Thymus (tissue), 11 donors: Measurements from ENCODE around the gene HIC1. TPM values are rescaled to one million over a fixed set of nuclear protein-coding genes. Genes with fewer than 3 reads are reported as not detected.

ENCODE experiments used
- DNase-seq, 9 donors: peaks; one replicate each; pipeline ENCODE4 v3.0.0-alpha.2; 2013; ENCODE audit warnings: low spot score in 9 of 9, low read depth in 6 of 9, missing footprints in 1 of 9
- H3K27ac ChIP-seq, 2 donors: one replicate each; pipeline ENCODE4 v1.5.1; 2013; ENCODE audit warnings: control low read depth in 1 of 2, low read depth in 1 of 2, low read length in 1 of 2, mild to moderate bottlenecking in 1 of 2, moderate library complexity in 1 of 2
- H3K27me3 ChIP-seq, 2 donors: one replicate each; pipeline ENCODE4 v1.5.1; 2013; ENCODE audit warnings: low read length in 1 of 2; ENCODE audit not compliant: control insufficient read depth in 2 of 2, insufficient read depth in 1 of 2
- H3K36me3 ChIP-seq, 2 donors: one replicate each; pipeline ENCODE4 v1.5.1; 2013; ENCODE audit warnings: low read length in 1 of 2, mild to moderate bottlenecking in 1 of 2, moderate library complexity in 1 of 2; ENCODE audit not compliant: control insufficient read depth in 2 of 2, insufficient read depth in 2 of 2
- H3K4me1 ChIP-seq, 2 donors: one replicate each; pipeline ENCODE4 v1.5.1; 2013; ENCODE audit warnings: low read length in 2 of 2; ENCODE audit not compliant: control insufficient read depth in 2 of 2, insufficient read depth in 2 of 2
- H3K4me3 ChIP-seq, 2 donors: one replicate each; pipeline ENCODE4 v1.5.1; 2013; ENCODE audit warnings: low read length in 2 of 2, control low read depth in 1 of 2, mild to moderate bottlenecking in 1 of 2
- H3K9me3 ChIP-seq, 2 donors: one replicate each; pipeline ENCODE4 v1.5.1; 2013; ENCODE audit warnings: low read length in 1 of 2, mild to moderate bottlenecking in 1 of 2; ENCODE audit not compliant: control insufficient read depth in 2 of 2, insufficient read depth in 1 of 2
- WGBS: extraction: QIAGEN DNeasy Blood & Tissue Kit; methylation state at CpG from one replicate; pipeline ENCODE4 v1.1.7; 2013; 5-methylcytosine and 5-hydroxymethylcytosine counted together
- polyA plus RNA-seq: library from polyadenylated mRNA; stranded (reverse); fragments of 200-250 nt; gene quantifications from one replicate; pipeline ENCODE4 v1.2.3, GENCODE V29; 2013
- total RNA-seq: library from RNA; stranded (reverse); fragments of 120-200 nt; gene quantifications from one replicate; pipeline ENCODE4 v1.2.4, GENCODE V29; 2013
- donor health status: healthy.

Gene HIC1
- total and polyA plus RNA-seq, 2 donors, result 4.2 to 11.8 TPM

DNA sequence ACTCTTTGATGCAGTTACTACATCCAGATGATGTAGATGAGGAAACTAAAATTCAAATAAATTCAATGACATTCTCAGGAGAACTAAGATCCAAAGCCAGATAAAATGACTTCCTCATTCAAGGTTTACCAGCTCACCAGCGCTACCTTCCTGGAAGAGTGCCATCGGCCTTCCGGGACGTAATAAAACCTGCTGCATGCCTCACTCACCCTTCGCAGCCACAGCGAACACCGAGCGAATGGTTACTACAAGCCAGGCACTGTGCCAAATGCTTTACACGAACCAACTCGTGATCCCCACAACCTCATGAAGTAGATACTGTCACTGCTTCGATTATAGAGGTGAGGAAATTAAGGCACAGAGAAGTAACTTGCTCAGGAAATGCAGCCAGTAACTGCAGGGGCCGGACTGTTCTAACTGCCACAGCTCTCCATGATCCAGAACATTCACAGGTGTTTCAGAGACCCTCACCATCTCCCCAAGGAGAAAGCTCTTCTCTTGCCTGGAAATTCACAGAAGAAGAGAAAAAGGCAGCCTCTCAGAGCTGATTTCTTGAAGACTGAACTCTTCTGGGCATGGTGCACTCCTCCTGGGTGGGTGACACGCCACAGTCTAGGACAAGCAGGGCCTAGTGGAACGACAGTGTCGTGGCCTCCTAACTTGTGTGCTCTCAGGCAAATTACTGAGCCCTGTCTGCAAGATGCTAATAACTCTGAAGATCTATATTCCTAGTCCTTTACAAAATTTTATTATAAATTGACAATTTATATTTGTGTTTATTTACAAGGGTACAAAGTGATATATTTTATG is 46.8 kb downstream of the HIC1 start:
- H3K9me3 ChIP-seq, result no peaks in the 10 kb centered on the region
- H3K4me3 ChIP-seq, result no peak overlapping the region
- H3K27me3 ChIP-seq, result no peaks in the 10 kb centered on the region
- peaks cover 9% of the 10 kb centered on the region in 2 donors for H3K36me3 ChIP-seq
- 35% methylated on average over 15 of the region's 15 CpGs for whole genome bisulfite sequencing
- peak overlapping the region; percentile 3 to 47 for H3K27ac ChIP-seq
- peaks cover 0 to 3% of the 10 kb centered on the region in 2 donors for H3K4me1 ChIP-seq
- DNase-seq, result no peak

DNA sequence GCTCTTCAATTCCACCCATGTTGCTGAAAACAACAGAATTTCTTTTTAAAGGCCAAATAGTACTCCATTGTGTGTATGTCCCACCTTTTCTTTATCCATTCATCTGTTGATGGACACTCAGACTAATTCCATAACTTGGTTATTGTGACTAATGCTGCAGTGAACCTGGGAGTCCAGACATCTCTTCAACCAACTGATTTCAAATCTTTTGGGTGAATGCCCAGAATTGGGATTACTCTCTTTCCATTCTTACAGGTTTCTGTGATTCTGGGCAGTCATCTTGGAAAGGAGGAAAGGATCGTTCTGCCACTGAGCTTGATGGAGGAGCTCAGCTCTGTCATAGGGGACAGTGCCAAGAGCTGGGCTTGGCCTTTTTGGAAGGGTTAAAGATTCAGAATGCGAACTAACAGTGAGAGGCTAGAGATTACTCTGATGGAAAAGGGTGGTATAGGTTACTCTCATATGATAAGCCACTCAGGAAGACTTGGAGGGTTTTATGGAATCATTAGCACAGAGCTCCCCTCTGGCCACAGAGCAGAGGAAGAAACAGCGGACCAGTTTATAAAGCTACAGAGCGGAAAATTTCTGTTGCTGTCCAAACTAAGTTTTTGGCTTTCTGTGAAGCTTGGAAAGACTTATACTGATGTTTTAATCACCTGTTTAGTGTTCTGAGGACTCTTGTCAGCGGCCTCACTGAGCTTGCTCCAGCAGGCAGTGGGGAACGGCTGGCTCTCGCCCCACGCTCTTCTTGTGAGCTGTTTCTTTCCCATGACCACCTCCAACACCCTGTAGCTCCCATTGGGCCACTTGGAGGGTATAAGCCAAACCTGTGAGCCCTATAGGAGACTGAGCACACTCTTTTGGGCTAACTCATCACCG is 48.3 kb downstream of the HIC1 start:
- Histone ChIP-seq H3K36me3 (peaks cover 9 to 10% of the 10 kb centered on the region in 2 donors), H3K4me1 (peaks cover 0 to 6% of the 10 kb centered on the region in 2 donors), H3K4me3 (no peak overlapping the region), H3K27me3 (no peaks in the 10 kb centered on the region), H3K27ac (peak overlapping the region; percentile 26 to 72), H3K9me3 (no peaks in the 10 kb centered on the region)
- WGBS, result 96% methylated on average over 9 of the region's 9 CpGs
- no peak for DNase-seq

DNA sequence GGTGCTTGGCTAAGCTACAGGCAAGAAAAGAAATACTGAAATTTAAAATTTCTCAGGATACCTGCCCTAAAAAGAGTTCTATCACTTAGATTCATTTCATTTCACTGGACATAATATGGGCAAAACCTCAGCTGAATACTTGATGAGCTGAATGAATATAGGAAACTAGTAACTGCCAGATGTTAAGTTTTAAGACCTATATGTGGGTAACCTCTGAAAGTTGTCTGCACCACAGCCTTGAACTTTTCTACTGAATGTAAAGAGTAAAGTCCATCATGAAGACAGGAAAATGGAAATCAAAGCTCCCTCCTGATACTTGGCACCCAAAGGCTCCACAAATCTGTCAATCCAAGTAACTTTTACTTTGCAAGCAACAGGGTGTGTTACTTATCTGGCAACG is 50.8 kb downstream of the HIC1 start:
- Histone ChIP-seq H3K4me1 (peaks cover 0 to 6% of the 10 kb centered on the region in 2 donors), H3K9me3 (no peaks in the 10 kb centered on the region), H3K27ac (peak overlapping the region in 1 of 2 donors; percentile 0), H3K36me3 (peaks cover 9 to 10% of the 10 kb centered on the region in 2 donors), H3K27me3 (no peaks in the 10 kb centered on the region), H3K4me3 (no peak overlapping the region)
- 93% methylated on average over 1 of the region's 1 CpG for WGBS
- DNase-seq, result no peak

DNA sequence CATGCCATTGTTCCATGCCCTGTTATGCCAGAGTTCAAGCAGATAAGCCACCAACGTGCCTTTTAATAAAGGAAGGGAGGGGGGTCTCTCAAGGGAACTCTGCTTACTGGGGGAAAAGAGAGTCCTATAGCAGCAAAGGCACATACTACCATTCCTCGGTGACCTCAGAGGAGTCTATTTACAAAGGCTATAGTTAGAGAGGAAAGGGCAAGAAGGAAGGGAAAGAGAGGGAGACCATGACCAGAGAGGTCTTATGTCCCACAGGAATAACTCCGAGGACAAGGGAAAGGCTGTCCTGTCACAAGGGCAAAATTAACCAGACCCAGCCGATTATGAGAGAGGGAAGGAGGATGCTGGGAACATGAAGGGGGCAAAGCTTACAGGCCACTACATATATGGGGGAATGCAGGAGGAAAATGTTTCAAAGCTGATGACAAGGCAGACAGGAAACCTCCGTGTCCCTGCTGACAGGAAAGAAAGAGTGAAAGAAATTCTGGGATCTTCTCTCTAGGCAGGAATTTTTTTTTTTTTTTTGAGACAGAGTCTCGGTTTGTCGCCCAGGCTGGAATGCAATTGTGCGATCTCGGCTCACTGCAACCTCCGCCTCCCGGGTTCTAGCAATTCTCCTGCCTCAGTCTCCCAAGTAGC is 51.5 kb downstream of the HIC1 start:
- no peak overlapping the region for H3K4me3 ChIP-seq
- H3K27ac ChIP-seq, result peak overlapping the region; percentile 0 to 8
- no peaks in the 10 kb centered on the region for H3K9me3 ChIP-seq
- 95% methylated on average over 11 of the region's 11 CpGs for WGBS
- H3K36me3 ChIP-seq, result peaks cover 8 to 11% of the 10 kb centered on the region in 2 donors
- peaks cover 0 to 6% of the 10 kb centered on the region in 2 donors for H3K4me1 ChIP-seq
- DNase-seq, result no peak
- no peaks in the 10 kb centered on the region for H3K27me3 ChIP-seq

DNA sequence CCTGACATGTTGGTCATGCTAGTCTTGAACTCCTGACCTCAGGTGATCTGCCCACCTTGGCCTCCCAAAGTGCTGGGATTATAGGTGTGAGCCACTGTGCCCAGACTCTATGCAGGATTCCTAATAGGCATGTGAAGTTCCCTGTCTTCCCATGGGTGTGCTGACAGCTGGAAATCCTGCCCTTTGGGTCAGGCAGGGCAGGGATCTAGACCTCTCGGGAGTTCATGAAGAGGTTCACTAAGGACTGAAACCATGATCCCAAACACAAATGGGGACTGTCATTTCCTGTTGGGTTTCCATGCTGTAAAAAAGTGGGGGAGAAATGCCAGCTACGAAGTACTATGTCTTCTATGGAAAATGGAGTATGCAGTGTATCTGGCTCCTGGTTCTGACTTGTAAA is 52.1 kb downstream of the HIC1 start:
- 97% methylated on average over 2 of the region's 2 CpGs for WGBS
- no peak overlapping the region for H3K4me3 ChIP-seq
- no peaks in the 10 kb centered on the region for H3K27me3 ChIP-seq
- no peaks in the 10 kb centered on the region for H3K9me3 ChIP-seq
- H3K4me1 ChIP-seq, result peaks cover 0 to 6% of the 10 kb centered on the region in 2 donors
- peaks cover 3 to 13% of the 10 kb centered on the region in 2 donors for H3K36me3 ChIP-seq
- DNase-seq, result no peak
- peak overlapping the region in 1 of 2 donors; percentile 26 for H3K27ac ChIP-seq

DNA sequence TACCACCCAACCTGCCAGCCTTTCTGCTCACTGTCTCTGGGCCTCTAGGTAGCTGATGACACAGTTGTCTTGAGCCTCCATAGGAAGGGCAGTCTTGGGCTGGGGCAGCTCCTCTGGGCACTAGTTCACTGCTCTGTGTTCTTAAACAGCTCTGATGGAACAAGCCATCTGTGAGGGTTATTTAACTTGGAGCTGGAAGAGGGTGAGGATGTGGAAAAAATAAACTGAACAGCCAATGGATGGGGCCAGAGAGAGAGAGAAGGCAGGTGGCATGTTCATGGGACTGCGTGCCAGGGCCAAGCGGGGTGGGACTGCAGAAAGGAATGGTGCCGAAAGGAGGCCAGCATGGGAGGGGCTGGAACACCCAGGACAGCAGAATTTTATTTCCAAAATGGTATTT is 52.6 kb downstream of the HIC1 start:
- Histone ChIP-seq H3K27me3 (no peaks in the 10 kb centered on the region), H3K4me3 (no peak overlapping the region), H3K9me3 (no peaks in the 10 kb centered on the region), H3K4me1 (peaks cover 0 to 6% of the 10 kb centered on the region in 2 donors), H3K36me3 (peaks cover 3 to 13% of the 10 kb centered on the region in 2 donors), H3K27ac (no peak overlapping the region)
- DNase-seq, result no peak
- 96% methylated on average over 3 of the region's 3 CpGs for WGBS

DNA sequence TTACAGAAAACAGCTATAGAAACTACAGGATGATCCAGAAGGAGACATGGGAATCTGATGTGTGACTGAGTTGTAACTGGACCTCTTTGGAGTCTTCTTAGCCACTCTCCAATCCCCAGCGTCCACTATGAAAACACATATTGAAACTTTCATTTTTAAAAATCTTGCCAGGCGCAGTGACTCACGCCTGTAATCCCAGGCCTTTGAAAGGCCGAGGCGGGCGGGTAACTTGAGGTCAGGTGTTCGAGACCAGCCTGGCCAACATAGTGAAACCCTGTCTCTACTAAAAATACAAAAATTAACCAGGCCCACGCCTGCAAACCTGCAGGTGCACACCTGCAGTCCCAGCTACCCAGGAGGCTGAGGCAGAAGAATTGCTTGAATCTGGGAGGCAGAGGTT is 53.3 kb downstream of the HIC1 start:
- H3K9me3 ChIP-seq, result no peaks in the 10 kb centered on the region
- WGBS, result 94% methylated on average over 8 of the region's 8 CpGs
- peaks cover 0 to 13% of the 10 kb centered on the region in 2 donors for H3K36me3 ChIP-seq
- H3K27me3 ChIP-seq, result no peaks in the 10 kb centered on the region
- H3K4me3 ChIP-seq, result no peak overlapping the region
- H3K27ac ChIP-seq, result no peak overlapping the region
- H3K4me1 ChIP-seq, result peaks cover 0 to 6% of the 10 kb centered on the region in 2 donors
- no peak for DNase-seq

DNA sequence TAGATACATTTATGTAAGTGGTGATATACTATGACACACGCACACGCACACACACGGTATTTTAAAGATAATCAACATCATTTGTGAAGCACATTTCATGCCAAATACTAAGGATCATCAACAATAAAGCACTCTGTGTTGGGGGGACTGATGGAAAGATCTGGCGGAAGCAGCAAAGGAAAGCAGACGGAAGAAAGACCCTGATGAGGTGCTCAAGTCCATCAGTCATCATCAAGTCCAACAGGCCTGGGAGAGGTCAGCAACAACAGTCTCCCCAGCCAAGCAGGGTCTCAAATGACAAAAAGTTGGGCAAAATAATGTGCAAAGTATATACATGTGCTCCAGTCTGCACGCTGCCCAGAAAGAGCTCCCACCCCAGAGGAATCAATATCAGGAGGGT is 55.5 kb downstream of the HIC1 start:
- DNase-seq, result no peak
- Histone ChIP-seq H3K27me3 (no peaks in the 10 kb centered on the region), H3K9me3 (no peaks in the 10 kb centered on the region), H3K27ac (no peak overlapping the region), H3K4me1 (peaks cover 0 to 6% of the 10 kb centered on the region in 2 donors), H3K36me3 (peaks cover 2 to 10% of the 10 kb centered on the region in 2 donors), H3K4me3 (no peak overlapping the region)
- WGBS, result 99% methylated on average over 6 of the region's 6 CpGs
